Bone marrow (tissue), 2 donors: Measurements from ENCODE around the gene SAE1.
A peak's percentile ranks its signal among the peaks of the same experiment; 100 is the strongest.

Experiments
- DNase-seq, 2 donors: peaks; one replicate each; lab custom pipeline; 2025; lab: John Stamatoyannopoulos, UW

SAE1 gene

DNA sequence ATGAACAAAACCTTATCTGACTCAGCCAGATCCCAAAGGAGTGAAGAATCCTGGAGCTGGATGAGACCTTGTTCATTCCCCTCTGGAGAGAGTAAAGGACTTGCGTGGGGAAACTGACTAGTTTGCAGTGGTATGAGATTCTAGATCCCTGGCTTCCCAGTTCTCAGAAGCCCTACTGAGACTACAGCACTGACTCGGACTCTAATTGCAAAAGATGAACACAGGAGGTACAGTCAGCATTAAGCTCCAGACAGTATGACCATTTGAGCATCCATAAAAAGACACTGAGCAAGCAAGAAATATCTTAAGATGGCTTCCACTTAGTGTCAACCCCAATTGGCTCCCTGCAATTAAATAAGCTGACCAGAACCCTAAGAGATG is 23.8 kb upstream of the SAE1 start:
- DNase-seq, result no peak

DNA sequence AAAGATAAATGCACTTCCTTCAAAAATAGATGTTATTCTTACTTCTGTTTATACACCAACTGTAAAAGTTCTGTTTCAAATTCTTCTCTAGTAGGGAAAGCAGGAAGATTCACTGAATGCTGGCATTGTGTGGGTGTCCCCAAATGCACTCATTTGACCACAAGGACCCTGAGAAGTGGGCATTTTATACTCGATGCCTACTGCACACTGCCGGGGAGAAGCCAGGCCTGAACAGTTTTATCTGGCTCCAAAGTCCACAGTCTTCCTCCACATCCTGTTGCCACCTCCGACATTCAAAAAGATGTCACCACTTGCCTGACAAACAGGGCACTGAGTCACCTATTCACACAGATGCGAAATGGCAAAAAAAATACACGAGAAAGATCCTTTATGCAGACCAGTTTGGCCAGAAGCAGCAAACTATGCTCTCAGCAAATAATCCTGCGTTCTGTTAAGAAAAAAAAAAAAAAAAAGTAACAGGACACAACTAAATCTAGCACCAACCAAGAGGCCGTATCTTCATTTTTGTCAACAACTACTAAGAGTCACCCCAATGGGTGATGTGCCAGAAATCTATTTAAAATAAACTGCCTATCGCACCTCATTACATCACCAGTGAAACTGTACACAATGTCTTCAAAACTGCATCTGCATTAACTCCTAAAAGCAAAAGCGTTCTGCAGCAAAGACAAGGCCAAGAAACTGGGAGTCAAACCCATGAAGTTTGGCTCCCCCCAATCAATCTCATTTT is 23.3 kb upstream of the SAE1 start:
- DNase-seq, result peak in 1 of 2 donors; percentile 84

- DNase-seq, result no peak
Measured at GRCh38 chr19:47107953-47108746, 22.5 kb upstream of the SAE1 start.

- DNase-seq, result no peak
Measured at GRCh38 chr19:47109177-47109540, 21.5 kb upstream of the SAE1 start.

GRCh38 chr19:47109541-47110375 is 20.9 kb upstream of the SAE1 start:
- peak in 1 of 2 donors; percentile 28 for DNase-seq

DNA sequence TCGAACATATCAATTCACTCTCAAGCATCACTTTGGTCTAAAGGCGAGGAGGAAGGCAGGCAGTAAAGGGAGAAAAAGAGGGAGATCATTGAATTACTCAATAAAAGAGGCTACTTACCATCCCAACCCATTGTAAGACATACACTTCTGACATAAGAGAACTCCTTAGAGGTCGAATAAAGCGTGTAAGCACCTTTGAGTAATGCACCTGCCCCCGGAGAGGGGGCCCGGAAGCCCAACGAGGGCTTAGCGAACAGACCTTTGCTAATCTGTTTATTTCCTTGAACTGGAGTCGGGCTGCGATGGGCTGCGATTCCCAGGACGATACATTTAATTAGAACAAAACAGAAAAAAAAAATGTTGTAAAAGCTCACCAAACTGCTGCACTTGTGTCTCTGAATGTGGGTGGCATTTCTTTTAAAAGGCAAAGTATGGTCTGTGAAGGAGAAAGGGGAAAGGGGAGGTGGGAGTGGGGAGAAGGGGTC is 20.1 kb upstream of the SAE1 start:
- DNase-seq, result no peak

GRCh38 chr19:47111006-47111621 is 19.5 kb upstream of the SAE1 start:
- DNase-seq, result peak in 1 of 2 donors; percentile 38

GRCh38 chr19:47111682-47112165 is 18.9 kb upstream of the SAE1 start:
- no peak for DNase-seq

GRCh38 chr19:47112166-47112996 is 18.3 kb upstream of the SAE1 start:
- DNase-seq, result peak; percentile 72 to 96

- peak; percentile 96 to 100 for DNase-seq
Measured at GRCh38 chr19:47112997-47113849, 17.4 kb upstream of the SAE1 start, which contains the start of gene ZC3H4. ZC3H4 (minus strand) TSS chr19:47113776; CDS start chr19:47112584, 1,192 bp downstream.

GRCh38 chr19:47113850-47114651 is 16.6 kb upstream of the SAE1 start:
- no peak for DNase-seq

GRCh38 chr19:47120470-47121067 is 10.1 kb upstream of the SAE1 start:
- DNase-seq, result no peak

GRCh38 chr19:47122359-47123335 is 8.0 kb upstream of the SAE1 start:
- no peak for DNase-seq

GRCh38 chr19:47123406-47123805 is 7.2 kb upstream of the SAE1 start:
- no peak for DNase-seq

GRCh38 chr19:47124937-47125668 is 5.5 kb upstream of the SAE1 start:
- DNase-seq, result peak; percentile 4 to 53

GRCh38 chr19:47125669-47125938 is 5.0 kb upstream of the SAE1 start:
- no peak for DNase-seq

DNA sequence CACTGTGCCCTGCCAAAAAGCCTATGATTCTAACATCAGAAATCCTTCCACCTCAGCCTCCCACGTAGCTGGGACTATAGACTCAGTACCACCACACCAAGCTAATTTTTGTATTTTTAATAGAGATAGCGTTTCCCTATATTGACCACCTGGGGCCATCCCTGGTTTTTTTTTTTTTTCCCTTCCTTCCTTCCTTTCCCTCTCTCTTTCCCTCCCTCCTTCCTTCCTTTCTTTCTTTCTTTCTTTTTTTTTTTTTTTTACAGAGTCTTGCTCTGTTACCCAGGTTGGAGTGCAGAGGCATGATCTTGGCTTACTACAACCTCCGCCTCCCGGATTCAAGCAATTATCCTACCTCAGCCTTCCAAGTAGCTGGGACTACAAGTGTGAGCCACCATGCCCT is 1.1 kb upstream of the SAE1 start:
- no peak for DNase-seq
